ENCODE measurements around the gene RALGPS1. TPM values are rescaled to one million over a fixed set of nuclear protein-coding genes. Genes with fewer than 3 reads are reported as not detected.
A peak's percentile ranks its signal among the peaks of the same experiment; 100 is the strongest.

Gene RALGPS1
- total and polyA plus RNA-seq, 2 of the 13 experiments (the other 11 are each of a cell fraction or from before 2014, with no cell fraction given) = 3.7 to 6.5 TPM

DNA sequence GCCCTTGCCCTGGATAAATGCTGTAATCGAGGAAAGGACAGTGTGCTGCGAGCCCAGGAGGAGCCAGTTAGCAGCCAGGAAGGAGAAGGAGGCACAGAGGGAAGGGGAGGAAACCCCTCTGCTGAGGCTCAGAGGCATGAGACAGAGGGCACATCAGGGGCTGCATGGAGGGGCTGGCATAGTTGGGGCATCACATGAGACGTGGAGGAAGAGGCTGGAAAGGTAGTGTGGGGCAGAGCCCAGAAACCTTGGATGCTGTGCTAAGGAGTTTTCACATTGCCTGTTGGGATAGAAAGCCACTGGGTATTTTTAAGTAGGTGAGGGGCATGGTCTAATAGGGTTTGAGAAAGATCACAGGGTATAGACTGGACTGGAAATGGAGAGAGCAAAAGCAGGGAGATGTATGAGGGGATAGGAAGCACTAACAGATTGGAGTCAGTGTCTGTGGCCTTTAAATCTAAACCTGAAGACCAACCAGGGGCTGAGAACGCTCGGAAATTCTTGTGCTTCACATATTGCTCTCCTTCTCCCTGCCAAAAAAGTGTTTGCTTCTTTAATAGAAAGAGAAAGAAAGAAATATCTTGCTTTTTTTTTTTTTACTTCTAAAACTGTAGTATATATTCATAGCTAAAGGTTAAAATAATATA is 240.9 kb downstream of the RALGPS1 start:
- no peak for FAIRE-seq
- Histone ChIP-seq H3K27ac (ENCODE audit: extremely low read length, insufficient read depth, low read length) (no peak overlapping the region), H4K20me1 (ENCODE audit: insufficient read depth, low read length) (no peaks in the 10 kb centered on the region), H3K4me2 (ENCODE audit: low read depth, low read length) (no peak overlapping the region), H3K9ac (ENCODE audit: insufficient read depth, low read depth, low read length) (no peak overlapping the region), H2AFZ (ENCODE audit: low read length) (no peak overlapping the region), H3K27me3 (ENCODE audit: control insufficient read depth in 1 of 2, insufficient read depth in 2 of 2, low read length in 2 of 2) (no peaks in the 10 kb centered on the region), H3K9me3 (ENCODE audit: low read length) (no peaks in the 10 kb centered on the region), H3K4me1 (ENCODE audit: insufficient read depth, low read length) (peaks cover 12% of the 10 kb centered on the region), H3K36me3 (replicated peaks in 1 of 2; ENCODE audit: control insufficient read depth in 1 of 2, insufficient read depth in 2 of 2, low read length in 2 of 2) (no peaks in the 10 kb centered on the region), H3K79me2 (ENCODE audit: insufficient read depth, low read length) (no peaks in the 10 kb centered on the region), H3K4me3 (replicated peaks in 1 of 3; ENCODE audit: insufficient read depth in 1 of 3, low read depth in 2 of 3, low read length in 3 of 3) (no peak overlapping the region)
- BruUV-seq (replicated peaks) = no TSS peak
- TF ChIP-seq KMT2A (CRISPR knock-in tag; IDR thresholded peaks at IDR 0.05) (no peak), RARA (CRISPR knock-in tag; IDR thresholded peaks at IDR 0.05) (no peak), ZKSCAN1 (IDR thresholded peaks at IDR 0.05; ENCODE audit: low read length) (no peak), NFKB2 (CRISPR knock-in tag; IDR thresholded peaks at IDR 0.05; ENCODE audit: borderline replicate concordance) (no peak)
- TF ChIP-seq, protein P1, sequence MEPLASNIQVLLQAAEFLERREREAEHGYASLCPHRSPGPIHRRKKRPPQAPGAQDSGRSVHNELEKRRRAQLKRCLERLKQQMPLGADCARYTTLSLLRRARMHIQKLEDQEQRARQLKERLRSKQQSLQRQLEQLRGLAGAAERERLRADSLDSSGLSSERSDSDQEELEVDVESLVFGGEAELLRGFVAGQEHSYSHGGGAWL (CRISPR knock-in tag; IDR thresholded peaks at IDR 0.05) = no peak
- TF ChIP-seq, protein P2, sequence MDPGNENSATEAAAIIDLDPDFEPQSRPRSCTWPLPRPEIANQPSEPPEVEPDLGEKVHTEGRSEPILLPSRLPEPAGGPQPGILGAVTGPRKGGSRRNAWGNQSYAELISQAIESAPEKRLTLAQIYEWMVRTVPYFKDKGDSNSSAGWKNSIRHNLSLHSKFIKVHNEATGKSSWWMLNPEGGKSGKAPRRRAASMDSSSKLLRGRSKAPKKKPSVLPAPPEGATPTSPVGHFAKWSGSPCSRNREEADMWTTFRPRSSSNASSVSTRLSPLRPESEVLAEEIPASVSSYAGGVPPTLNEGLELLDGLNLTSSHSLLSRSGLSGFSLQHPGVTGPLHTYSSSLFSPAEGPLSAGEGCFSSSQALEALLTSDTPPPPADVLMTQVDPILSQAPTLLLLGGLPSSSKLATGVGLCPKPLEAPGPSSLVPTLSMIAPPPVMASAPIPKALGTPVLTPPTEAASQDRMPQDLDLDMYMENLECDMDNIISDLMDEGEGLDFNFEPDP (CRISPR knock-in tag; conservative IDR thresholded peaks at IDR 0.05) = no peak
- in situ Hi-C loops (cut with HindIII; ENCODE audit: extremely low pct_ligation_motif_present, low pct_unique_long_range_greater_than_20kb) (no loop called here), intact Hi-C loops (cut with micrococcal nuclease; ENCODE audit: unreplicated experiment) (no loop called here)
- no peak for DNase-seq (ENCODE audit: low spot score)
- WGBS (ENCODE audit: low lambda C conversion rate) = 47% methylated on average over 5 of the region's 5 CpGs
- POLR2A ChIA-PET = no interaction called here
- CTCF ChIA-PET (ENCODE audit: low intra/inter-chr PET ratio, low total read pairs) = no interaction called here
- no peak for ATAC-seq

DNA sequence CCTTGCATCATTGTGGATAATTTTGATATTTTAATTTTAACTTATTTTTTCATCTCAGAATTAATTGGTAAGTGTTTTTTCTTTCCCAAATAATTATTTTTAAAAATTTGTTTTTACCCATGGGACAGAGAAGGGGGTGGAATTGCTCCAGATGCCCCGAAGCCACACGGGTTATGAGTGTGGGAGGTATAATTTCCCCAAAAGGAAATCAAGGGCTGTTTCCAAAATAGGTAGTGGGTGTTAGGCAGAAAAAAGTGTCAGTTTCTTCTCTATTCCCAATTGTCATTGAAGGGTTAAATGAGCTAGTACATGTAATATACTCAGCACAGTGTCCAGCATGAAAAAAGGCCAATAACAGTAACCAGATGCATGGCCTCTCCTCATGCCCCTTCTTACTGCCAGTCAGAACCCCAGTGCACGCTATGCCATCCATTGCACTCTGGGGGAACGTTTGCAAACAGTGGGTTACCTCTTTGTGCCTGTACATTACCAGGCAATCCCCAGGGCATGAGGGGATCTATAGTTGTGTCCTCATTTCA is 244.3 kb downstream of the RALGPS1 start:
- no peaks in the 10 kb centered on the region for H4K20me1 ChIP-seq (ENCODE audit: insufficient read depth, low read length)
- no peaks in the 10 kb centered on the region for H3K79me2 ChIP-seq (ENCODE audit: insufficient read depth, low read length)
- no peaks in the 10 kb centered on the region for H3K27me3 ChIP-seq (ENCODE audit: control insufficient read depth in 1 of 2, insufficient read depth in 2 of 2, low read length in 2 of 2)
- in situ Hi-C loops (cut with HindIII; ENCODE audit: extremely low pct_ligation_motif_present, low pct_unique_long_range_greater_than_20kb) = no loop called here
- no peaks in the 10 kb centered on the region for H3K9me3 ChIP-seq (ENCODE audit: low read length)
- no peak overlapping the region for H2AFZ ChIP-seq (ENCODE audit: low read length)
- ATAC-seq (no peak), FAIRE-seq (no peak), DNase-seq (ENCODE audit: low spot score) (no peak)
- POLR2A ChIA-PET = no interaction called here
- intact Hi-C loops (cut with micrococcal nuclease; ENCODE audit: unreplicated experiment) = loop anchor here (1.0 kb wide), 2 partner anchors 36 to 193 kb away; no protein-coding TSS in a partner anchor
- WGBS (ENCODE audit: low lambda C conversion rate) = 92% methylated on average over 2 of the region's 4 CpGs
- CTCF ChIA-PET (ENCODE audit: low intra/inter-chr PET ratio, low total read pairs) = no interaction called here
- H3K4me2 ChIP-seq (ENCODE audit: low read depth, low read length) = no peak overlapping the region
- BruUV-seq (replicated peaks) = no TSS peak
- no peak overlapping the region for H3K27ac ChIP-seq (ENCODE audit: extremely low read length, insufficient read depth, low read length)
- no peaks in the 10 kb centered on the region for H3K36me3 ChIP-seq (replicated peaks in 1 of 2; ENCODE audit: control insufficient read depth in 1 of 2, insufficient read depth in 2 of 2, low read length in 2 of 2)
- H3K4me3 ChIP-seq (replicated peaks in 1 of 3; ENCODE audit: insufficient read depth in 1 of 3, low read depth in 2 of 3, low read length in 3 of 3) = no peak overlapping the region
- H3K4me1 ChIP-seq (ENCODE audit: insufficient read depth, low read length) = peaks cover 32% of the 10 kb centered on the region
- H3K9ac ChIP-seq (ENCODE audit: insufficient read depth, low read depth, low read length) = no peak overlapping the region
- TF ChIP-seq DR1 (CRISPR knock-in tag; IDR thresholded peaks at IDR 0.05) = no peak
- TF ChIP-seq ZNF652 (CRISPR knock-in tag; IDR thresholded peaks at IDR 0.05; ENCODE audit: borderline replicate concordance, low read depth) = peak; percentile 61; the same call in 1 of the 2 replicates
- TF ChIP-seq SATB2 (CRISPR knock-in tag; IDR thresholded peaks at IDR 0.05) = no peak
- 0 out of 2 replicates have a peak, but pooled peaks have one; percentile 60 for TF ChIP-seq ZSCAN30 (CRISPR knock-in tag; IDR thresholded peaks at IDR 0.05)
- TF ChIP-seq, protein P3, sequence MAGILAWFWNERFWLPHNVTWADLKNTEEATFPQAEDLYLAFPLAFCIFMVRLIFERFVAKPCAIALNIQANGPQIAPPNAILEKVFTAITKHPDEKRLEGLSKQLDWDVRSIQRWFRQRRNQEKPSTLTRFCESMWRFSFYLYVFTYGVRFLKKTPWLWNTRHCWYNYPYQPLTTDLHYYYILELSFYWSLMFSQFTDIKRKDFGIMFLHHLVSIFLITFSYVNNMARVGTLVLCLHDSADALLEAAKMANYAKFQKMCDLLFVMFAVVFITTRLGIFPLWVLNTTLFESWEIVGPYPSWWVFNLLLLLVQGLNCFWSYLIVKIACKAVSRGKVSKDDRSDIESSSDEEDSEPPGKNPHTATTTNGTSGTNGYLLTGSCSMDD (CRISPR knock-in tag; IDR thresholded peaks at IDR 0.05) = no peak
- TF ChIP-seq, protein P4, sequence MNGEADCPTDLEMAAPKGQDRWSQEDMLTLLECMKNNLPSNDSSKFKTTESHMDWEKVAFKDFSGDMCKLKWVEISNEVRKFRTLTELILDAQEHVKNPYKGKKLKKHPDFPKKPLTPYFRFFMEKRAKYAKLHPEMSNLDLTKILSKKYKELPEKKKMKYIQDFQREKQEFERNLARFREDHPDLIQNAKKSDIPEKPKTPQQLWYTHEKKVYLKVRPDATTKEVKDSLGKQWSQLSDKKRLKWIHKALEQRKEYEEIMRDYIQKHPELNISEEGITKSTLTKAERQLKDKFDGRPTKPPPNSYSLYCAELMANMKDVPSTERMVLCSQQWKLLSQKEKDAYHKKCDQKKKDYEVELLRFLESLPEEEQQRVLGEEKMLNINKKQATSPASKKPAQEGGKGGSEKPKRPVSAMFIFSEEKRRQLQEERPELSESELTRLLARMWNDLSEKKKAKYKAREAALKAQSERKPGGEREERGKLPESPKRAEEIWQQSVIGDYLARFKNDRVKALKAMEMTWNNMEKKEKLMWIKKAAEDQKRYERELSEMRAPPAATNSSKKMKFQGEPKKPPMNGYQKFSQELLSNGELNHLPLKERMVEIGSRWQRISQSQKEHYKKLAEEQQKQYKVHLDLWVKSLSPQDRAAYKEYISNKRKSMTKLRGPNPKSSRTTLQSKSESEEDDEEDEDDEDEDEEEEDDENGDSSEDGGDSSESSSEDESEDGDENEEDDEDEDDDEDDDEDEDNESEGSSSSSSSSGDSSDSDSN (CRISPR knock-in tag; IDR thresholded peaks at IDR 0.05) = no peak
- no peak for TF ChIP-seq REL (CRISPR knock-in tag; conservative IDR thresholded peaks at IDR 0.05)
- TF ChIP-seq ZFP82 (CRISPR knock-in tag; IDR thresholded peaks at IDR 0.05; ENCODE audit: borderline replicate concordance) = peak; percentile 46; the same call in 1 of the 2 replicates

All from HepG2 (cell line).